Measurements from ENCODE around the gene KLRB1.
"Not testable (repeated sequence)": the region's sequence is repeated elsewhere in the genome, so short reads cannot be mapped to it uniquely, and the experiment has no call there.

DNA sequence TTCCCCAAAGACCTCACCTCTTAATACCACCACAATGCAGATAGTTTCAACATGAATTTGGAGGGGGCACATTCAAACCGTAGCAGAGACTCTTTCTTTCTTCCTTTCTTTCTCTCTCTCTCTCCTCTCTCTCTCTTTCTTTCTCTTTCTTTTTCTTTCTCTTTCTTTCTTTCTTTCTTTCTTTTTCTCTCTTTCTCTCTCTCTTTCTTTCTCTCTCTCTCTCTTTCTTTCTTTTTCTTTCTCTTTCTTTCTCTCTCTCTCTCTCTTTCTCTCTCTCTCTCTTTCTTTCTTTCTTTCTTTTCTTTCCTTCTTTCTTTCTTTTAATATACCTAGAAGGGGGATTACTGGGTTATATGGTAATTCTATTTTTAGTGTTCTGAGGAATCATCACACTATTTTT, 11.2 kb upstream of the KLRB1 start:
- not testable (repeated sequence) for TF ChIP-seq POLR2A, POLR2AphosphoS5 (IDR thresholded peaks at IDR 0.05; ENCODE audit: low read depth, low read length)

All from GM12891 (cell line).